Upper lobe of right lung (tissue), 1 donor: ENCODE results near the gene UBAC2. TPM values are rescaled to one million over a fixed set of nuclear protein-coding genes. Genes with fewer than 3 reads are reported as not detected.
"Not testable (repeated sequence)": the region's sequence is repeated elsewhere in the genome, so short reads cannot be mapped to it uniquely, and the experiment has no call there.

Experiments used
- ATAC-seq: fragments of 200-7000 bp; cut with Tn5 transposase; one replicate; pipeline ENCODE4 v1.9.1; 2020; ENCODE audit warnings: mild to moderate bottlenecking, moderate library complexity
- DNase-seq: peaks from one replicate; pipeline ENCODE4 v3.0.0-alpha.2; 2020
- H3K27ac ChIP-seq: fragments of 200-600 bp; one replicate; pipeline ENCODE4 v1.8.0; 2022
- H3K27me3 ChIP-seq: fragments of 200-600 bp; one replicate; pipeline ENCODE4 v1.8.0; 2022; ENCODE audit warnings: mild to moderate bottlenecking
- H3K36me3 ChIP-seq: fragments of 200-600 bp; one replicate; pipeline ENCODE4 v1.8.0; 2022
- H3K4me1 ChIP-seq: fragments of 200-600 bp; one replicate; pipeline ENCODE4 v1.8.0; 2022
- H3K4me3 ChIP-seq: fragments of 200-600 bp; one replicate; pipeline ENCODE4 v1.8.0; 2022; ENCODE audit warnings: mild to moderate bottlenecking
- H3K9me3 ChIP-seq: fragments of 200-600 bp; one replicate; pipeline ENCODE4 v1.8.0; 2022
- intact Hi-C: fragments of 100-400 bp; cut with DNase I; formaldehyde crosslinking; loops from one replicate; pipeline ENCODE4 v1.11.0; 2022
- total RNA-seq: library from RNA; stranded (reverse); fragmentation: NEBNext Ultra II Directional; extraction: Animal tissue kit (Norgen Biotek cat#: 25700); gene quantifications from one replicate; pipeline ENCODE4 v1.2.1, GENCODE V29; 2021
- TF ChIP-seq, protein P1 (sequence below): fragments of 200-600 bp; IDR thresholded peaks from one replicate; pipeline ENCODE4 v1.8.0; 2022; ENCODE audit warnings: antibody characterized with exemption
- donor health status: DM: no; HTN: yes; CAD: no; lungs with severe emphysema.

Gene UBAC2
- total RNA-seq, 1 donor from 2014 or later: 50.2 TPM

DNA sequence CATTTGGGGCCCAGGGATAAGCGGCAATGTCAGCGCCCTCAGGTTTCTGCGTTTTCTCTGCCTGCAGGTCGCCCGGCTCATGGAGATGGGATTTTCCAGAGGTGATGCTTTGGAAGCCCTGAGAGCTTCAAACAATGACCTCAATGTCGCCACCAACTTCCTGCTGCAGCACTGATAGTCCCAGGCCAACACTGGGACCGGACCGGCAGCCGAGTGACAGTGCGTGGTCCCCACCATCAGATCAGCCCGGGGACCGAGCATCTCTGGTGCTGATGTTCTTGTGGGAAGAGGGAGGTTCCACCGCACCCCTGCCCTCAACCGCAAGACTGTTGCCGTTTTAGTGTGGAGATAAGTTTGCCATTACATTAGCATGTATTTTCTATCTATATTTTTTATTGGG is 184.5 kb downstream of the UBAC2 start:
- intact Hi-C loops: no loop called here
- peaks cover 19% of the 10 kb centered on the region for H3K36me3 ChIP-seq

DNA sequence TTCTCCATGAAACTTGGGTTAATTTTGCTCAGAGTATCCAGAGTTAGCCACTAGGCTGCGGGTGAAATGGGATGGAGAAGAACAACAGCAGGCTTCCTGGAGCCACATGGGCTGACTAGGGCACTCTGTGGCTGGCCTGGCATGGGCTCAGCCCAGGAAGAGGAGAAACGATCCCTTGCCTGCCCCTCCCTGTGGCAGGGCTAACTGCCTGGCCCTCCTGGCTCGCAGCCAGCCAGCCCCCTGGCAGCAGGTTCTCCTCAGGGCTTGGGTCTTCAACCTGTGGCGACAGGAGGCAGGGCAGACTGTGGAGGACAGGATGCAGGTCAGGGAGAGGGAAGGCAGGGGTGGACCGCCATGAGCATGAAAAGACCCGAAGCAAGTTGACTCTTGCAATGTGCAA is 185.3 kb downstream of the UBAC2 start:
- DNase-seq: no peak
- H3K4me1 ChIP-seq: no peaks in the 10 kb centered on the region
- no peaks in the 10 kb centered on the region for H3K27me3 ChIP-seq
- no peak overlapping the region for H3K4me3 ChIP-seq
- H3K27ac ChIP-seq: no peak overlapping the region
- intact Hi-C loops: no loop called here
- H3K36me3 ChIP-seq: peaks cover 19% of the 10 kb centered on the region
- no peak for ATAC-seq
- TF ChIP-seq, protein P1, sequence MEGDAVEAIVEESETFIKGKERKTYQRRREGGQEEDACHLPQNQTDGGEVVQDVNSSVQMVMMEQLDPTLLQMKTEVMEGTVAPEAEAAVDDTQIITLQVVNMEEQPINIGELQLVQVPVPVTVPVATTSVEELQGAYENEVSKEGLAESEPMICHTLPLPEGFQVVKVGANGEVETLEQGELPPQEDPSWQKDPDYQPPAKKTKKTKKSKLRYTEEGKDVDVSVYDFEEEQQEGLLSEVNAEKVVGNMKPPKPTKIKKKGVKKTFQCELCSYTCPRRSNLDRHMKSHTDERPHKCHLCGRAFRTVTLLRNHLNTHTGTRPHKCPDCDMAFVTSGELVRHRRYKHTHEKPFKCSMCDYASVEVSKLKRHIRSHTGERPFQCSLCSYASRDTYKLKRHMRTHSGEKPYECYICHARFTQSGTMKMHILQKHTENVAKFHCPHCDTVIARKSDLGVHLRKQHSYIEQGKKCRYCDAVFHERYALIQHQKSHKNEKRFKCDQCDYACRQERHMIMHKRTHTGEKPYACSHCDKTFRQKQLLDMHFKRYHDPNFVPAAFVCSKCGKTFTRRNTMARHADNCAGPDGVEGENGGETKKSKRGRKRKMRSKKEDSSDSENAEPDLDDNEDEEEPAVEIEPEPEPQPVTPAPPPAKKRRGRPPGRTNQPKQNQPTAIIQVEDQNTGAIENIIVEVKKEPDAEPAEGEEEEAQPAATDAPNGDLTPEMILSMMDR: no peak
- no peaks in the 10 kb centered on the region for H3K9me3 ChIP-seq

More for the DNA sequence above, 184.5 kb downstream of the UBAC2 start:
- H3K4me3 ChIP-seq: no peak overlapping the region
- DNase-seq (no peak), ATAC-seq (no peak)
- H3K4me1 ChIP-seq: no peaks in the 10 kb centered on the region
- TF ChIP-seq, protein P1: no peak
- H3K9me3 ChIP-seq: no peaks in the 10 kb centered on the region
- H3K27me3 ChIP-seq: no peaks in the 10 kb centered on the region
- no peak overlapping the region for H3K27ac ChIP-seq

DNA sequence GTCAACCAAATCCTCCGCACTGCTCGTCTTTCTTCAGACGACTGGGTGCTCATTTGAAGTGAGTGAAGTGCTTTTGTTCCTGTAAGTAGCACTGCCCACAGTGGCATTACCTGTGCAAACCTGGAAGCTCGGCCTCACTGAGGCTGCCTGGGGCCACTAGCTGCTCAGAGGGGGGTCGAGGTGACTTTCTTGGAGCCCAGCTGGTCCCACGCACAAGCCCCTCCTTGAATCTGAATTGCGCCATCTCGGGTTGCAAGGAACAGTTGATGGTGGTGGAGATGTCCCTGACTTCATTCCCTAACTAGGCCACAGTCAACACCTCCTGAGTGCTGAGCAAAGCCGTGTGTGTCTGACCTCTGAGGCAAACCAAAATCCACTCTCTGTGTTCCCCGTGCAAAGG is 185.8 kb downstream of the UBAC2 start:
- DNase-seq (no peak), ATAC-seq (no peak)
- H3K36me3 ChIP-seq: peaks cover 19% of the 10 kb centered on the region
- intact Hi-C loops: no loop called here
- TF ChIP-seq, protein P1: no peak
- H3K9me3 ChIP-seq: no peaks in the 10 kb centered on the region
- no peak overlapping the region for H3K4me3 ChIP-seq
- H3K4me1 ChIP-seq: no peaks in the 10 kb centered on the region
- no peak overlapping the region for H3K27ac ChIP-seq
- no peaks in the 10 kb centered on the region for H3K27me3 ChIP-seq

DNA sequence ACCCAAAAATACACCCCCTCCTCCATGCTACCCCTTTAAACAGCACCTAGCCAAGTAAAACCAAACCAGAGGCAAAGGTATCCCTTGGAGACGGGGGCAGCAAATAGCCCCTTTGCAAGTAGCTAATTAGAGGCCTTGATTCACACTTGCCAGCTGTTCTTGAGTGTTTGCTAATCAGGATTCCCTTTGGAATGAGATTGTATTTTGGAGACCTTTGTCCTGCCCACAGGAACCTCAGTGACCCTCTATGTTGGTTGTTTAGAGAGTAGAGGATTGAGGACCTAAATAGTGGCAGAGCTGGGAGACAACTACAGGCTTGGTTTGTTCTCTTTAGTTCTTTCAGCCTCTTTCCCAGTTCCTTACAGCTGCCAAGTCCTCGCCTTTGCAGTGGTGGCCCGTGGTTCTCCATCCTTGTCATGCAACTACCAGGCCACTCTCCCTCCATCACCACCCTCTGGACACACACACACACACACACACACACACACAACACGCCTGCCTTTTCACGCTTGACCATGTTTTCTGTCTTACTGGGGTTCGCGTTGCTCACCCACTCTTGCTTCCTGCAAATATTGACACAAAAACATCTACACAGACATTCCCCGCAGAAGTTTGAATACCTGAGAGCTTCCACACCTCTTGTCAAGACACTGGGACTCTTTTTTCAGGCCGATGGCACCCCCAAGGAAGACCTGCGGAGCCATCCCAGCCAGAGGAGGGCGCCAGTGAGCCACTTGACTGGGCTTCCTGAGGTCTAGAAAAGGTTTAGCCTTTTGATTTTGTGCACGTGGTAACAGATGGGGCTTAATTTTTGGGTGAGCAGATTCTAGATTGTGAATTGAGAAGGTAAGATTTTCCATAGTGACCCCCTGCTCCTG is 186.5 kb downstream of the UBAC2 start:
- intact Hi-C loops: no loop called here
- no peak overlapping the region for H3K4me3 ChIP-seq
- H3K27ac ChIP-seq: no peak overlapping the region
- H3K9me3 ChIP-seq: no peaks in the 10 kb centered on the region
- TF ChIP-seq, protein P1: peak; percentile 66
- ATAC-seq: peak; percentile 70
- H3K36me3 ChIP-seq: peaks cover 19% of the 10 kb centered on the region
- H3K4me1 ChIP-seq: no peaks in the 10 kb centered on the region
- peak; percentile 85 for DNase-seq
- H3K27me3 ChIP-seq: no peaks in the 10 kb centered on the region

DNA sequence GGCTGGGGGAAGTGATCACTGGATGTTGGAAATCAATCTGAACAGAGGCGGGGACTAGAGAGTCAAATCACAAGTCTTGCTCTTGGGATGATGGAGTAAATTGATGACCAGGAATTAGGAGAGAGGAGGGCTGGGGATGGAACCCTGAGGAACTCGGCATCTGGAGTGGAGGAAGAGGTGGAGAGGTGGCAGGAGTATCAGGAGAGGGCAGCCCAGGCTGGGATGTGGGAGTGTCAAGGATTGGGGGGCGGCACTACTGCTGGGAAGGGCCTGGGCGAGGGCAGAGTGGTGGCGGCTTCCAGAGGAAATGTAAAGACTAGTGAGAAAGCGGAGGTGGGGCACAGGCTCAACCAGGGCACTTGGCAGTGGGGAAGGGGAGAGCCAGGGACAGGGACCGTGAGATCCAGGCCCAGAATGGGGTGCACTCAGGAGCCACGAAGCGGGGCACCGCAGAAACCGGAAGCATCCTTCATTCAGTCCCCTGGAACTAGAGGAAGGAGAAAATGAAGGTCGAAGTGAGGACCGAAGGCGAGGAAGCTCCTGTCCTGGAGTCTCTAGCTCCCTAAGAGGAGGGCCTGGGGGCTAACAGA is 187.8 kb downstream of the UBAC2 start:
- H3K27ac ChIP-seq: no peak overlapping the region
- H3K4me3 ChIP-seq: no peak overlapping the region
- no peaks in the 10 kb centered on the region for H3K9me3 ChIP-seq
- intact Hi-C loops: no loop called here
- H3K27me3 ChIP-seq: no peaks in the 10 kb centered on the region
- H3K4me1 ChIP-seq: no peaks in the 10 kb centered on the region
- no peak for DNase-seq
- TF ChIP-seq, protein P1: no peak
- no peak for ATAC-seq
- H3K36me3 ChIP-seq: peaks cover 19% of the 10 kb centered on the region

DNA sequence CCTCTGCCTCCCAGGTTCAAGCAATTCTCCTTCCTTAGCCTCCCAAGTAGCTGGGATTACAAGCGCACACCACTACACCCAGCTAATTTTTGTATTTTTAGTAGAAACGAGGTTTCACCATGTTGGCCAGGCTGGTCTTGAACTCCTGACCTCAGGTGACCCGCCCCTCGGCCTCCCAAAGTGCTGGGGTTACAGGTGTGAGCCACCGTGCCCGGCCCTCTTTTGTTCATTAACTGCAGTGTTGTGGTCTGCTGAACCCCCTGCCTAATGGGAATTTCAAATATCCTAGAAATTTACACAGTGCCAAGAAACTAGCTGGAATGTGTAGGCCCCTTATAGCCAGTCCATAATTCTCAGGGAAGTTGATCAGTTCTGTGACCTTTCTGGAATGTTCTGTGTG is 188.4 kb downstream of the UBAC2 start:
- H3K4me3 ChIP-seq, H3K9me3 ChIP-seq, intact Hi-C loops, H3K27ac ChIP-seq, DNase-seq, H3K27me3 ChIP-seq, H3K4me1 ChIP-seq, ATAC-seq: not testable (repeated sequence)
- peaks cover 19% of the 10 kb centered on the region for H3K36me3 ChIP-seq
